Activated T-helper 1 cell treated with Interleukin-2 at 50 U/mL for 16 hours (primary cell): Measurements from ENCODE around the gene ENOX1.
"Not testable (repeated sequence)": the region's sequence is repeated elsewhere in the genome, so short reads cannot be mapped to it uniquely, and the experiment has no call there.

Experiments
- DNase-seq: peaks from one replicate; pipeline ENCODE4 v3.0.0-alpha.2; 2020; ENCODE audit warnings: low read depth

Gene ENOX1

DNA sequence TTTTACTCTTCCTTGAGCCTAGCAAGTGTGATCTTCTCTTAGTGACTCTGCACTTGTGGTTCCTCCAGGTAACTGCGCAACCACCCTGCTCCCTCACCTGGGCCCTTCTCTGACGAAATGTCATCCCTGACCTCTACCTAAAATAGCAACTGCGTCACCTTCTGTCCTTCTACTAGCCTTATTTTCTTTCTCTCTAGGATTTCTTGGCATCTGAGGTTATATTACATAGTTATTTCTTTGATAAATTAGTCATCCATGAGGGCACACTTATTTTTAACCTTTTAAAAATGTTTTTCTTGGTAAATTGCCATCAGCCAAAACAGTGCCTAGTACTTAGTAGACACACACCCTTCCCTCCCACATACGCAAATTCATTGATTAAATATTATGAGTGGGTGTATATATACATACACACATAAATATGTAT lies 355.5 kb downstream of the ENOX1 start:
- no peak for DNase-seq

GRCh38 chr13:43428545-43429296 lies 358.1 kb downstream of the ENOX1 start:
- DNase-seq, result no peak

DNA sequence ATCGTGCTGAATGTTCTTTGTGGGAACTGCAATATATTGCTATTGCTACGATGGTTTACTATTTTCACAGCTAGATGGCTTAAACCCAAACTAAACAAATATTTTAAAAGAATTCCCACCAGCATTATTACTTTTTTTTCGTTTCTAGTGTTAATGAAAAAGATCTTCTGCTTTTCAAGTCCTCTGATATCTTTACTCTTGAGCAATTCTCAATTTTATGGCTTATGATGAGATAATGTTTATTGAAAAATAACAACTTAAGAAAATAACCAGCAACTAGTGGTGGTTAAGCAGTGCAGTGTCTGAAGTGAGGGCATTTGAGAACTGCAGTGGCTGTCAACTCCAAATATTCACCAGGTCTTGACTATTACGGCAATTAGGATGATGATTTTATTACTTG lies 360.4 kb downstream of the ENOX1 start:
- DNase-seq, result no peak

DNA sequence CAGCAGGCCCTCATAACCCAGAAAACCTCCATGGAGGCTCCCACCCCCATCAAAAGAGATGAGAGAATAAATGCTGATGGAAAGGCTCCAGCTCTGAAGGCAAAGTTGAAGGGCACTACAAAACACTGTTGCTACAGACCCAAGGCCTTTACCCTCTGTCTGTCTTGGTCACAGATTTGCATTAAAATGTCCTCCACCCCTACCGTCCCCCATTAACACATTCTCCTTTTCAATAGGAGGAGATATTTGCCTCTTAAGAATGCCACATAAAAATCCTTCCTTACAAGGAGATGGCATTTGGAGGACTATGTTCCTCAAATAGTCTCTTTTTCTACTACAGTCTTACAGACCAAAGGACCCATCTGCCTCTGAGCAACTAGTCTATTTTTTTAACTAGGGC lies 361.5 kb downstream of the ENOX1 start:
- DNase-seq, result no peak

- no peak for DNase-seq
Observed at GRCh38 chr13:43424412-43424811, 362.4 kb downstream of the ENOX1 start.

GRCh38 chr13:43422116-43422515 lies 364.7 kb downstream of the ENOX1 start:
- no peak for DNase-seq

DNA sequence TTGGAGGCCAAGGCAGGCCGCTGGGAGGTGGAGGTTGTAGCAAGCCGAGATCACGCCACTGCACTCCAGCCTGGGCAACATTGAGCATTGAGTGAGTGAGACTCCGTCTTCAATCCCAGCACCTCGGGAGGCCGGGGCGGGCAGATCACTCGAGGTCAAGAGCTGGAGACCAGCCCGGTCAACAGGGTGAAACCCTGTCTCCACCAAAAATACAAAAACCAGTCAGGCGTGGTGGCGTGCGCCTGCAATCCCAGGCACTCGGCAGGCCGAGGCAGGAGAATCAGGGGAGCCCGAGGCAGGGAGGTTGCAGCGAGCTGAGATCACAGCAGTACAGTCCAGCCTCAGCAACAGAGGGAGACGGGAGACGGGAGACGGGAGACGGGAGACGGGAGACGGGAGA lies 369.9 kb downstream of the ENOX1 start:
- not testable (repeated sequence) for DNase-seq

- not testable (repeated sequence) for DNase-seq
Observed at GRCh38 chr13:43416408-43416807, 370.4 kb downstream of the ENOX1 start.

- not testable (repeated sequence) for DNase-seq
Observed at GRCh38 chr13:43415903-43416391, 370.8 kb downstream of the ENOX1 start.

GRCh38 chr13:43414111-43414510 lies 372.7 kb downstream of the ENOX1 start:
- DNase-seq, result no peak

GRCh38 chr13:43411741-43412140 lies 375.0 kb downstream of the ENOX1 start:
- no peak for DNase-seq

DNA sequence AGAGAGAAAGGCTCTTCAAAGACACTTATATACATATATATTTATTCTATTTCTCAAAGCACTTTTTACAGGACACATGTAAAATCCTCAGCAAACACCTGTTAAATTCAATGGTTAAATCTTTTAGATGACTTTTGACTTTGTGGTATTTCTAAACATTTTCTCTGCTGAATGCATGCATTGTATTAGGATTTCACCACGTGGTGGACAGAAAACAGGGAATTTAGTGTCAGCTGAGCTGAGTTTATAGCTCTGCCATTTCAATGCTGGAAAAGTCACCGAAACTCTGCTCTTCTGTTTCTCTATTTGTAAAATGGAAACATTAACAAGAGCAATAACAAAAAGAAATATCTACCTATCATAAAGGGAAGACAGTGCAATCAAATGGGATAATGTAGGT lies 375.6 kb downstream of the ENOX1 start:
- DNase-seq, result no peak

GRCh38 chr13:43408274-43408673 lies 378.5 kb downstream of the ENOX1 start:
- no peak for DNase-seq

GRCh38 chr13:43407023-43407581 lies 379.7 kb downstream of the ENOX1 start:
- DNase-seq, result no peak

- no peak for DNase-seq
Observed at GRCh38 chr13:43405457-43405856, 381.3 kb downstream of the ENOX1 start.

DNA sequence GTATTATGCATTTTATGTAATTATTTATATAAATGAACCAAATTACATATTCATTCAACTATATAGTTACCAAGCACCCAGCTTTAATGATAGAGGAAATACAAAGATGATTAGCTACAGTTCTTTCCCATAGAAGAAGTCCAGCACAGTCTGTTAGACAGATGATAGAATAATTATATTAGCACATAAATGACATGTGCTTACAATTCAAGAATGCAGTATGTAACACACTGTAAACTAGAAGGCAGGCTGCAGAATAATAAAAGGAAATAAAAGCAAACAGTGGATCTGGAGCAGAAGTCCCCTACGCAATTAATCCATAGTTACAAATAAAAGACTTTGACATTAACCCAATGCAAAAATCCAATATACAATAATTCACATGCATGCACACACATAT lies 384.4 kb downstream of the ENOX1 start:
- DNase-seq, result no peak

GRCh38 chr13:43401361-43401760 lies 385.4 kb downstream of the ENOX1 start:
- no peak for DNase-seq

GRCh38 chr13:43397111-43397510 lies 389.7 kb downstream of the ENOX1 start:
- no peak for DNase-seq

GRCh38 chr13:43391036-43391435 lies 395.7 kb downstream of the ENOX1 start:
- no peak for DNase-seq

DNA sequence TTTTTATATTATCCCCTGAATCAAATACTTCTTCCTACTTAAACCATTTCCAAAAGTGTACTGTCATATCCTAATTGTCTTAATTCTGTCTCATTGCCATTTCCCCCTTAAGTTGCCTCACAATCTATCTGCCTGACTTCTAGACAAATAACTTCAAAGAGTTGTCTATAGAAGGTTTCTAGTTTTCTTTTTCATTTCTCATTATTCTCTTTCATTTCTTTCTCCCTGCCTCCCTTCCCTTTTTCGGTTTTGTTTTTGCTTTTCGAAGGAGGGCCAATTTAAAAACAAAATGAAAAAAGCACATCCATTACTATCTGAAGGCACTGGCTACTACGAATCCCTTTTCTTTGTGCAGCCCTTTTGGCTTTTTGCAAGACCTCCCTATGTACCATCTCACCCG lies 396.2 kb downstream of the ENOX1 start:
- no peak for DNase-seq

DNA sequence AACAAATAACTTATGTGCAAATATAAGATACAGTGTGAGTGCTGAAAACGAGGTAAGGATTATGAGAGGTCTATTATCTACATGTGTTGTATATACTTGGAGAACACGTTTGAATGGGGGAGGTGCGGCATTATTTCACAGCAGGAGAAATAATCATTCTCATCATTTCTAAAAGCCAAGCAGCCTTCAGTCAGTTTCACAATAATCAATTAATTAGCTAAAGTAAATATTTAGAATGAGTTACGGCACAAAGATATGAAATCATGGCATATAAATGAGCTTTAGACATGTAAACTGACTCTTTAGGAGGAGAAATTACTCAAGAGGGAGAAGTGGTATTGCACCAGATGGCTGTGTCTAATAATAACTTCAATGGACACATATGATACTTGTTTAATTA lies 396.8 kb downstream of the ENOX1 start:
- DNase-seq, result no peak

- no peak for DNase-seq
Observed at GRCh38 chr13:43389573-43389972, 397.2 kb downstream of the ENOX1 start.

DNA sequence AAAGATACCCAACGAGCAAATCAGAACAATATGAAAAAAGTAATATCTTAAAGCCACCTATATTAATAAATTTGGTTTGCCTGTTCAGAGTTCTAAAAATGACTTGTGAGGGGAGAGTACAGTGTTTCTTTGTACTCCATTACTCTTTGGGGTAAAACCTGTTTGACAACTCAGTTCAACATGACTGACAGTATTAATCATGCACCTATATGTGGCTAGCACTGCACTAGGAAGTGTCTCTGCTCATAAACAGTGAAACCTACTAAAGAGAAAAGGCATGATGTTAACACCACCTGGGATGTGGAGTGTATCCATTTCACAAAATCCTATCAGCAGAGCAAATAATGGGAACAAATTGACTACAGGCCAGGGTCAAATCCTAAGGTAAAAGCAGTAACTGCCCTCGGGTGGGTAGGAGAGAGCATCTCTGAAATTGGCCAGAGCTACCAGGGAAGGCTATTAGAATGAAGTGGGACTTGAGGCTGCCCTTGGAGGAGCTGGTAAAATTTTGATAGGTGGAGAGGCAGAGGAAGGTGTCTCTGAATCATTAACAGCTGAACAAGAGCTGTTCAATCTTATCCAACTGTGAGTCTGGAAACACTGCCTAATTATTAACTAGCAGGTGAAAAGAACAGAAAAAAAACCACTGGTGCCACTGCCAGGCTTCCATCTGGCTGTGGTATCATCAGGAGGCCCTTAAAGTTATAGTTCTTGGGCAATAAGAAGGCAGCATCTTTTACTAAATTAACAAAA lies 398.3 kb downstream of the ENOX1 start:
- DNase-seq, result no peak
